Esophagus squamous epithelium (tissue), 4 donors: ENCODE measurements around the gene DKK3.

Experiments used
- CTCF ChIP-seq, 6 experiments: fragments of 450-650 bp in 4 of 6; fragments of 200-600 bp in 2 of 6; sonication (generic) in 2 of 6; IDR thresholded peaks; one replicate each; pipeline ENCODE4 v1.5.1; 2016 to 2019; ENCODE audit warnings: antibody characterized with exemption in 6 of 6, mild to moderate bottlenecking in 4 of 6, moderate library complexity in 4 of 6
- POLR2A ChIP-seq, 4 donors: fragments of 450-650 bp; IDR thresholded peaks; one replicate each; pipeline ENCODE4 v1.6.1; 2017; ENCODE audit warnings: antibody characterized with exemption in 4 of 4, mild to moderate bottlenecking in 4 of 4, moderate library complexity in 3 of 4

- no peak for TF ChIP-seq CTCF (IDR thresholded peaks at IDR 0.05)
- TF ChIP-seq POLR2A (IDR thresholded peaks at IDR 0.05), result no peak
These were observed 11.9 kb downstream of the DKK3 start for GRCh38 chr11:11996321-11997048.
